ENCODE data around the gene PARP1. TPM values are rescaled to one million over a fixed set of nuclear protein-coding genes. Genes with fewer than 3 reads are reported as not detected.

The PARP1 gene
- total RNA-seq, 6 donors from 2014 or later: 56.5 to 97.9 (median 76.7) TPM

DNA sequence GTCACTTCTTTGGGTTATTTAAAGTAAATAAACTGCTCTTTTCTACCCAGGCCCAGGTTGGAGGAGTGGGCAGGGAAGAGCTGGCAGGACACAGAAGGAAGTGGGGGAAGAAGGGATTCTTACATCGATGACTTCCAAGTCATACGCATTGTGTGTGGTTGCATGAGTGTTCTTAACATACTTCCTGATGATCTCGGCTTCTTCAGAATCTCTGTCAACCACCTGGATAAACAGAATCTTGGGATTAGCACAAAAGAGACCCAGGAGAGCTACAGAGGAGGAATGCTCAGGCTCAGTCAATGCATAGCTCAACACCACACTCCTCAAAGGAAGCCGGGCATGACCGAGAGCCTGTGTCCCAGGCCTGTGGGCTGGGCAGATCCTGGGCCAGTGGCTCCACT is 42.1 kb downstream of the PARP1 start:
- H3K9me3 ChIP-seq: no peaks in the 10 kb centered on the region
- H3K27me3 ChIP-seq: no peaks in the 10 kb centered on the region
- no peaks in the 10 kb centered on the region for H3K4me1 ChIP-seq
- no peak for DNase-seq
- no peak for ATAC-seq (ENCODE audit: low FRiP score in 2 of 2)
- no peak overlapping the region for H3K4me3 ChIP-seq
- 78 to 84% methylated on average over 4 to 5 of the region's 5 CpGs for WGBS, 2 donors
- TF ChIP-seq POLR2AphosphoS5 (IDR thresholded peaks at IDR 0.05) (no peak), EP300 (IDR thresholded peaks at IDR 0.05) (no peak), POLR2A (IDR thresholded peaks at IDR 0.05) (no peak)
- TF ChIP-seq, protein P1, sequence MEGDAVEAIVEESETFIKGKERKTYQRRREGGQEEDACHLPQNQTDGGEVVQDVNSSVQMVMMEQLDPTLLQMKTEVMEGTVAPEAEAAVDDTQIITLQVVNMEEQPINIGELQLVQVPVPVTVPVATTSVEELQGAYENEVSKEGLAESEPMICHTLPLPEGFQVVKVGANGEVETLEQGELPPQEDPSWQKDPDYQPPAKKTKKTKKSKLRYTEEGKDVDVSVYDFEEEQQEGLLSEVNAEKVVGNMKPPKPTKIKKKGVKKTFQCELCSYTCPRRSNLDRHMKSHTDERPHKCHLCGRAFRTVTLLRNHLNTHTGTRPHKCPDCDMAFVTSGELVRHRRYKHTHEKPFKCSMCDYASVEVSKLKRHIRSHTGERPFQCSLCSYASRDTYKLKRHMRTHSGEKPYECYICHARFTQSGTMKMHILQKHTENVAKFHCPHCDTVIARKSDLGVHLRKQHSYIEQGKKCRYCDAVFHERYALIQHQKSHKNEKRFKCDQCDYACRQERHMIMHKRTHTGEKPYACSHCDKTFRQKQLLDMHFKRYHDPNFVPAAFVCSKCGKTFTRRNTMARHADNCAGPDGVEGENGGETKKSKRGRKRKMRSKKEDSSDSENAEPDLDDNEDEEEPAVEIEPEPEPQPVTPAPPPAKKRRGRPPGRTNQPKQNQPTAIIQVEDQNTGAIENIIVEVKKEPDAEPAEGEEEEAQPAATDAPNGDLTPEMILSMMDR (IDR thresholded peaks at IDR 0.05): no peak
- no peak overlapping the region for H3K27ac ChIP-seq
- H3K36me3 ChIP-seq: peaks cover 36 to 100% (median 92%) of the 10 kb centered on the region in 4 donors

DNA sequence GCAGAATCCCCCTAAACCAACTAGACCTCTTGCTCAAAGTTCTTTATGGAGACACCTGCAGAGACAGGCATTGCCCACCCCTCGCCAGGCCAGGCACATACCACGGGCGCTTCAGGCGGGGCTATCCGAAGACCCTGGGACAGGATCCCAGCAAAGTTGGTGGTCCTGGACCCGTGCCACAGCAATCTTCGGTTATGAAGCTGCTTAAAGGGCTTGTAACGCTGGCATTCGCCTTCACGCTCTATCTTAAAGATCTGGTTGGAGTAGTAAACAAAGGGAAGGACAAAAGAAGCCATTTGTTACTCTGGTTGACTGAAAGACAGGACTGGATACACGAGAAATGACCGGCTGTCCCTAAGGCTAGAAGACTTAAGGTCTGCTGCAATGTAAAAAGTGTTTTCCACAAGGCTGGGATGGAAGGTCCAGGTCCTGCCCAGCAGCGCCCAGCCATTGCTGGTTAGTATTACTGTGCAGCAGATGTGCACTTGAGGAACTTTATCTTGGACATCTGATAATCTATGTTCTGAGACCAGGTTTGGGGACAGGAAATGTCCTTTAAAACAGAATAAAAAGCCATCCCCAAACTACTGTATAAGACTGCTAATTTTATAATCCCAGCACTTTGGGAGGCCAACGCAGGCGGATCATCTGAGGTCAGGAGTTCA is 42.9 kb downstream of the PARP1 start:
- Histone ChIP-seq H3K4me1 (no peaks in the 10 kb centered on the region), H3K4me3 (no peak overlapping the region), H3K27me3 (no peaks in the 10 kb centered on the region), H3K27ac (no peak overlapping the region), H3K36me3 (peaks cover 36 to 100% (median 94%) of the 10 kb centered on the region in 4 donors), H3K9me3 (no peaks in the 10 kb centered on the region)
- WGBS, 2 donors: 81 to 87% methylated on average over 15 of the region's 15 CpGs
- ATAC-seq (ENCODE audit: low FRiP score in 2 of 2): no peak
- DNase-seq: no peak
- TF ChIP-seq, protein P1 (IDR thresholded peaks at IDR 0.05): no peak

DNA sequence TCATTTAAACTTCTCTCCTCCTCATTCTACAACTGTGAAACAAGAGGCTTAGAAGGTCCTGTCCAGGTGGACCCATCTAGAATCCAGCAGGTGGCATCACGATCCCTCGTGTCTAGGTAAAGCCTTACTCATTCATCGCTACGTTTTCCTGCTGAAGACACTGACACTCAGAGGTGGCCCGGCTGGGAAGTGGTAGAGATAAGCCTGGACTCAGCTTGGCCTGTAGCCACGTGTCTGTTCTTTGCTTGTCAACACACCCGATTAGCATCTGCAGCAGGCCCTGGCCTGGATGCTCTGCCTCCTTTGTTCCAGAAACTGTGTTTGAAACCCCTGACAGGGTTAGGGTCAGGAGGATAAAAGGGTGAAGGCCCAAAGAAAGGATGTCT is 43.4 kb downstream of the PARP1 start:
- peaks cover 37 to 100% (median 96%) of the 10 kb centered on the region in 4 donors for H3K36me3 ChIP-seq
- 43 to 76% methylated on average over 5 to 7 of the region's 7 CpGs for WGBS, 2 donors

DNA sequence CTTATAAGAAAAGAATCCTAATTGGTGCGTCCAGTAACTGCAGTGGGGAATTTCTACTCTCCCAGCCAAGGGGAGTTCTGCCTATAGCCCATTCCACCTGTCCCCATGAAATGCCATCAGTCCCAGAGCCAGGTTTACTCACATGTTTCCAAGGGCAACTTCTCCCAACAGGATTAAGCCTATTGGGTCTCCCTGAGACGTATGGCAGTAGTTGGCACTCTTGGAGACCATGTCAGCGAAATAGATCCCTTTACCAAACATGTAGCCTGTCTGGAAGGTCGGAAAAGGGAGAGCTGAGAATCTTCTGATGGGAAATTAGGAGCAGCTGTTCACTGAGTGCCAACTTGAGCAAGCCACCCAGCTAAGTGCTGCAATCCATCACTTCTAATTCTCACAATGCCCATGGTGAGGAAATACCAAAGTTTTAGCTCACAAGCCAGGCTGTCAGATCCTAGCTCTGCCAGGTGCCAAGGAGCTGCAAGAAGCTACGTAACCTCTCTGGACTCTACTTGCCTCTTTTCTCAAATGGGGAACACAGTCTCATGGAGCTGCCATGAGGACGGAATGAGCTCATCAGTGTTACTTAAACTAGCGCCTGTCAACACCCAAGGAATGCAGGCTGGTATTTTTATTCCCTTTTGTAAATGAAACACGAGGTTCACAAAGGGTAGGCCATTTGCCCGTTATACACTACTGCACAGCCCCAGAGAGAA is 43.9 kb downstream of the PARP1 start:
- DNase-seq: no peak
- no peak for ATAC-seq (ENCODE audit: low FRiP score in 2 of 2)
- no peak for TF ChIP-seq EP300 (IDR thresholded peaks at IDR 0.05)
- no peaks in the 10 kb centered on the region for H3K9me3 ChIP-seq
- no peak overlapping the region for H3K27ac ChIP-seq
- H3K4me1 ChIP-seq: no peaks in the 10 kb centered on the region
- H3K36me3 ChIP-seq: peaks cover 35 to 100% (median 94%) of the 10 kb centered on the region in 4 donors
- no peak overlapping the region for H3K4me3 ChIP-seq
- no peaks in the 10 kb centered on the region for H3K27me3 ChIP-seq
- WGBS, 2 donors: 79 to 85% methylated on average over 9 of the region's 9 CpGs

More for the DNA sequence above, 43.4 kb downstream of the PARP1 start:
- ATAC-seq (ENCODE audit: low FRiP score in 2 of 2): no peak
- DNase-seq: no peak
- no peaks in the 10 kb centered on the region for H3K9me3 ChIP-seq
- TF ChIP-seq POLR2A (IDR thresholded peaks at IDR 0.05) (no peak), POLR2AphosphoS5 (IDR thresholded peaks at IDR 0.05) (no peak), EP300 (IDR thresholded peaks at IDR 0.05) (no peak)
- TF ChIP-seq, protein P1 (IDR thresholded peaks at IDR 0.05): no peak
- H3K27me3 ChIP-seq: no peaks in the 10 kb centered on the region
- no peak overlapping the region for H3K4me3 ChIP-seq
- H3K27ac ChIP-seq: no peak overlapping the region
- no peaks in the 10 kb centered on the region for H3K4me1 ChIP-seq

DNA sequence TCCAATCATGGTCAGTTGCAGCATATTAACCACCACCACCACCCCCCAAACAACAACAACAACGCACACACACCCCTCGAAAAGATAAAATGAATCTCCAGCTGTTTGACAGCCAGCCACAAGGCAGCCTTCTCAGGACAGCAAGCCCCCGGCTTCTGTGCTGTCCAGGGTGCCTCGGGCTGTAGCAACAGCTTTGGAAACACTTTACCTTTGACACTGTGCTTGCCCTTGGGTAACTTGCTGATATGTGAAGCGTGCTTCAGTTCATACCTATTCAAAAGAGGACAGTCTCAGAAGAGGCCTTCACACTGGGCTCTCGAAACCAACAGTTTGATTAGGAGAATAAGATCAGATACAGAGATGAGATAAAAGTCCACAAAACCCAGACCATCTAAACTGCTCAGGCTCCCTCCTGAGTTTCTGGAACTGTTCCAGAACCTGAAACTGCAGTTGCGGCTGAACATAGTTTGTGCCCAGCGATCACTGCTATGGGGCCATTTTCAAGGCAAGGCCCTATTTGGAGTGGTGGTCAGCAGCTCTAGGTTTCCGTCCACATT is 44.9 kb downstream of the PARP1 start:
- H3K36me3 ChIP-seq: peaks cover 33 to 98% (median 88%) of the 10 kb centered on the region in 4 donors
- no peak for ATAC-seq (ENCODE audit: low FRiP score in 2 of 2)
- H3K27me3 ChIP-seq: no peaks in the 10 kb centered on the region
- 83 to 94% methylated on average over 9 of the region's 9 CpGs for WGBS, 2 donors
- H3K27ac ChIP-seq: no peak overlapping the region
- no peak overlapping the region for H3K4me3 ChIP-seq
- DNase-seq: no peak
- H3K4me1 ChIP-seq: no peaks in the 10 kb centered on the region
- no peaks in the 10 kb centered on the region for H3K9me3 ChIP-seq
- TF ChIP-seq POLR2AphosphoS5 (IDR thresholded peaks at IDR 0.05) (no peak), POLR2A (IDR thresholded peaks at IDR 0.05) (no peak), EP300 (IDR thresholded peaks at IDR 0.05) (no peak)
- TF ChIP-seq, protein P1 (IDR thresholded peaks at IDR 0.05): no peak
